IMR-90 (cell line): ENCODE measurements around the gene ZNF598.

Experiments used
- MXI1 ChIP-seq: IDR thresholded peaks from 2 replicates; pipeline ENCODE4 v1.6.1; 2012; ENCODE audit warnings: low read depth, mild to moderate bottlenecking, low read length, moderate library complexity, borderline replicate concordance
- POLR2A ChIP-seq: IDR thresholded peaks from 2 replicates; pipeline ENCODE4 v1.6.1; 2012; ENCODE audit warnings: mild to moderate bottlenecking, low read depth, low read length
- TF ChIP-seq, protein P1 (sequence below): conservative IDR thresholded peaks from 2 replicates; pipeline ENCODE4 v1.5.1; 2012; ENCODE audit warnings: mild to moderate bottlenecking, low read depth, low read length, improper control_type of control experiment

DNA sequence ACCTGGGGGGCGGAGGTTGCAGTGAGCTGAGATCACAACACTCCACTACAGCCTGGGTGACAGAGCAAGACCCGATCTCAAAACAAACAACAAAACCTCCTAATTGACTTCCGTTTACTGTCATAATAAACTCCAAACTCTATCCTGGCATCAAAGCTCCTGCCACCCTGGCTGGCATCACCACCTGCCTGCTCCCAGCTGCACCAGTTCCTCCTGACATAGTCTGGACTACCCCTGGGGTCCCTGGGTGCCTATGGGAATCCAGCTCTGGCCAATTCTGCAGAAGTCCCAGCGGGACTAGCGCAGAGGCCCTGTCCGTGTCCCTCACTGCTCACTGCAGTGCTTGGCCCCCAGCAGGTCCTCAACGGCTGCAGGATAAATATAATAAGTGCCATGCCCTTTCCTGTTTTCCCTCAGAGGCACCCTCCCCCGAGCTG is 37.3 kb upstream of the ZNF598 start:
- TF ChIP-seq, protein P1, sequence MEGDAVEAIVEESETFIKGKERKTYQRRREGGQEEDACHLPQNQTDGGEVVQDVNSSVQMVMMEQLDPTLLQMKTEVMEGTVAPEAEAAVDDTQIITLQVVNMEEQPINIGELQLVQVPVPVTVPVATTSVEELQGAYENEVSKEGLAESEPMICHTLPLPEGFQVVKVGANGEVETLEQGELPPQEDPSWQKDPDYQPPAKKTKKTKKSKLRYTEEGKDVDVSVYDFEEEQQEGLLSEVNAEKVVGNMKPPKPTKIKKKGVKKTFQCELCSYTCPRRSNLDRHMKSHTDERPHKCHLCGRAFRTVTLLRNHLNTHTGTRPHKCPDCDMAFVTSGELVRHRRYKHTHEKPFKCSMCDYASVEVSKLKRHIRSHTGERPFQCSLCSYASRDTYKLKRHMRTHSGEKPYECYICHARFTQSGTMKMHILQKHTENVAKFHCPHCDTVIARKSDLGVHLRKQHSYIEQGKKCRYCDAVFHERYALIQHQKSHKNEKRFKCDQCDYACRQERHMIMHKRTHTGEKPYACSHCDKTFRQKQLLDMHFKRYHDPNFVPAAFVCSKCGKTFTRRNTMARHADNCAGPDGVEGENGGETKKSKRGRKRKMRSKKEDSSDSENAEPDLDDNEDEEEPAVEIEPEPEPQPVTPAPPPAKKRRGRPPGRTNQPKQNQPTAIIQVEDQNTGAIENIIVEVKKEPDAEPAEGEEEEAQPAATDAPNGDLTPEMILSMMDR = 0 out of 2 replicates have a peak, but pooled peaks have one; percentile 9
- TF ChIP-seq POLR2A (no peak), MXI1 (no peak)
